Endothelial cell of umbilical vein (primary cell): Measurements from ENCODE around the gene PRR23C. TPM values are rescaled to one million over a fixed set of nuclear protein-coding genes. Genes with fewer than 3 reads are reported as not detected.

Experiments
- BruUV-seq: library from RNA; stranded (reverse); fragments of 400-500 nt; replicated peaks from 2 replicates; lab custom pipeline; 2021; lab: Mats Ljungman, UMichigan
- CTCF ChIA-PET: fragments of 300-600, 350-600 bp; sonication (Branson Sonifier 250); formaldehyde crosslinking; loops from one replicate; lab custom pipeline; 2021; ENCODE audit warnings: antibody characterized with exemption, inconsistent platforms; lab: Charles Lee
- POLR2A ChIA-PET: fragments of 300-600, 350-600 bp; sonication (Branson Sonifier 250); formaldehyde crosslinking; loops from one replicate; lab custom pipeline; 2021; ENCODE audit warnings: antibody characterized with exemption, inconsistent platforms; lab: Charles Lee
- DNase-seq: peaks from one replicate; pipeline ENCODE4 v3.0.0-alpha.2; 2011; ENCODE audit warnings: low read depth, low spot score
- FAIRE-seq: peaks from 2 replicates; lab custom pipeline; 2011; peaks lifted over from hg19 to GRCh38; lab: Jason Lieb, UNC
- H2AFZ ChIP-seq: 2 replicates; pipeline ENCODE4 v1.6.0; 2012; ENCODE audit warnings: low read depth, low read length, control low read depth, inconsistent platforms
- H3K27ac ChIP-seq: 2 replicates; pipeline ENCODE4 v1.5.1; 2011; ENCODE audit warnings: low read depth, mild to moderate bottlenecking, control low read depth, low read length, moderate library complexity; ENCODE audit not compliant: insufficient read depth
- H3K27me3 ChIP-seq, 2 experiments: 2 replicates each; pipeline versions ENCODE4 v1.6.0 to v1.6.1; 2011; ENCODE audit warnings: low read length in 2 of 2, mixed read lengths in 1 of 2; ENCODE audit not compliant: control insufficient read depth in 2 of 2, insufficient read depth in 2 of 2
- H3K36me3 ChIP-seq, 2 experiments: 2 replicates in 1 of 2; 3 replicates in 1 of 2; pipeline ENCODE4 v1.5.1; 2011; ENCODE audit warnings: low read length in 2 of 2, mild to moderate bottlenecking in 1 of 2, moderate library complexity in 1 of 2; ENCODE audit not compliant: control insufficient read depth in 2 of 2, insufficient read depth in 2 of 2; ENCODE audit errors: extremely low read depth in 1 of 2
- H3K4me1 ChIP-seq: 3 replicates; pipeline ENCODE4 v1.5.1; 2011; ENCODE audit warnings: mild to moderate bottlenecking, low read length; ENCODE audit not compliant: control insufficient read depth, insufficient read depth; ENCODE audit errors: extremely low read depth
- H3K4me2 ChIP-seq: 2 replicates; pipeline ENCODE4 v1.6.1; 2011; ENCODE audit warnings: low read length, control low read depth, mixed read lengths; ENCODE audit not compliant: insufficient read depth
- H3K4me3 ChIP-seq, 3 experiments: fragments of 200-600 bp in 1 of 3; sonication (generic), shearing (Covaris generic) in 1 of 3; replicated peaks in 1 of 3; 2 replicates each; pipeline ENCODE4 v1.5.1; 2011 to 2016; ENCODE audit warnings: control low read depth in 3 of 3, low read length in 3 of 3, mild to moderate bottlenecking in 2 of 3, inconsistent platforms in 1 of 3, low read depth in 1 of 3, moderate library complexity in 1 of 3; ENCODE audit not compliant: insufficient read depth in 1 of 3
- H3K79me2 ChIP-seq: 2 replicates; pipeline ENCODE4 v1.6.0; 2012; ENCODE audit warnings: low read length, inconsistent platforms; ENCODE audit not compliant: control insufficient read depth, insufficient read depth
- H3K9ac ChIP-seq: replicated peaks from 2 replicates; pipeline ENCODE3; 2011; ENCODE audit warnings: low read length, control low read depth; ENCODE audit not compliant: insufficient read depth; ENCODE audit errors: extremely low read depth
- H3K9me1 ChIP-seq: replicated peaks from 3 replicates; pipeline ENCODE4 v1.6.0; 2011; ENCODE audit warnings: mild to moderate bottlenecking, low read length; ENCODE audit not compliant: control insufficient read depth, insufficient read depth; ENCODE audit errors: extremely low read depth
- H3K9me3 ChIP-seq: replicated peaks from 2 replicates; pipeline ENCODE4 v1.5.1; 2012; ENCODE audit warnings: low read length, inconsistent platforms; ENCODE audit not compliant: control insufficient read depth, insufficient read depth
- H4K20me1 ChIP-seq: replicated peaks from 2 replicates; pipeline ENCODE3; 2011; ENCODE audit warnings: mild to moderate bottlenecking, low read length; ENCODE audit not compliant: control insufficient read depth, insufficient read depth; ENCODE audit errors: extremely low read depth
- CTCF ChIP-seq, 2 donors: IDR thresholded peaks; 1 replicate in 1 of 2; 2 replicates in 1 of 2; pipeline ENCODE4 v1.5.1; 2011; ENCODE audit warnings: low read length in 2 of 2, mild to moderate bottlenecking in 2 of 2, moderate library complexity in 2 of 2, control low read depth in 1 of 2, inconsistent platforms in 1 of 2, low read depth in 1 of 2; ENCODE audit not compliant: insufficient read depth in 1 of 2; ENCODE audit errors: extremely low read depth in 1 of 2
- FOS ChIP-seq: IDR thresholded peaks from 2 replicates; pipeline ENCODE4 v1.6.1; 2011; ENCODE audit warnings: mild to moderate bottlenecking, low read length, moderate library complexity, borderline replicate concordance; ENCODE audit not compliant: insufficient read depth
- MAX ChIP-seq: IDR thresholded peaks from 2 replicates; pipeline ENCODE4 v1.6.1; 2011; ENCODE audit not compliant: insufficient read depth, insufficient read length
- MYC ChIP-seq: IDR thresholded peaks from one replicate; pipeline ENCODE4 v1.6.1; 2011; ENCODE audit warnings: mild to moderate bottlenecking, low read depth, low read length
- POLR2A ChIP-seq: IDR thresholded peaks from 2 replicates; pipeline ENCODE4 v1.6.1; 2012; ENCODE audit warnings: low read depth, mild to moderate bottlenecking, control low read depth, low read length
- dilution Hi-C: fragments of 300-500 bp; cut with MboI; formaldehyde crosslinking; loops from one replicate; pipeline ENCODE4 v1.15.0; 2019; ENCODE audit warnings: low sequenced_read_pairs; ENCODE audit not compliant: extremely low pct_ligation_motif_present
- intact Hi-C: fragments of 100-400 bp; cut with micrococcal nuclease; formaldehyde crosslinking; loops from one replicate; pipeline ENCODE4 v1.10.0; 2022
- polyA plus RNA-seq, 4 experiments: library from polyadenylated mRNA; depleted of rRNA in 3 of 4; stranded (reverse) in 3 of 4; unstranded in 1 of 4; fragments of >200 nt; gene quantifications; 2 replicates each; pipeline versions ENCODE4 v1.2.1 to v1.2.3, GENCODE V29; 2011 to 2012; ENCODE audit warnings: missing spikeins in 1 of 4
- total RNA-seq: library from RNA; stranded (reverse); gene quantifications from 2 replicates; pipeline ENCODE4 v1.2.3, GENCODE V29; 2021

Gene PRR23C
- total and polyA plus RNA-seq, 2 donors (not counting 3 experiments of a cell fraction or from before 2014, with no cell fraction given): not detected

- FAIRE-seq: no peak
- CTCF ChIA-PET: no interaction called here
- no peak within 1 kb of the TSS for H2AFZ ChIP-seq
Observed at GRCh38 chr3:139006051-139006716, 38.5 kb downstream of the PRR23C start, which contains the start of gene PRR23A. Gene PRR23A, minus strand, starts transcription at chr3:139006268. Its CDS starts 0 bp downstream, at chr3:139006268.

More at GRCh38 chr3:139006051-139006716, 38.5 kb downstream of the PRR23C start, which contains the start of gene PRR23A:
- intact Hi-C loops (no loop called here), dilution Hi-C loops (no loop called here)
- H4K20me1 ChIP-seq: no peaks in the 10 kb centered on the region
- TF ChIP-seq MAX: no peak
- TF ChIP-seq FOS: no peak
- TF ChIP-seq CTCF (IDR thresholded peaks at IDR 0.05; ENCODE audit: extremely low read depth in 1 of 2, insufficient read depth in 1 of 2, low read depth in 1 of 2, low read length in 2 of 2): no peak
- no peak for TF ChIP-seq POLR2A
- no peak for TF ChIP-seq MYC
- no peaks in the 10 kb centered on the region for H3K9me3 ChIP-seq
- no peaks in the 10 kb centered on the region for H3K4me1 ChIP-seq
- POLR2A ChIA-PET: no interaction called here
- no peaks in the 10 kb centered on the region for H3K9me1 ChIP-seq
- H3K79me2 ChIP-seq: no peaks in the 10 kb centered on the region
- no peak within 1 kb of the TSS for H3K4me3 ChIP-seq
- BruUV-seq: no TSS peak
- H3K36me3 ChIP-seq: no peaks in the 10 kb centered on the region
- H3K9ac ChIP-seq: no peak within 1 kb of the TSS
- no peaks in the 10 kb centered on the region for H3K27me3 ChIP-seq
- DNase-seq: no peak
- H3K27ac ChIP-seq: no peak within 1 kb of the TSS
- no peak within 1 kb of the TSS for H3K4me2 ChIP-seq
